Fibroblast of villous mesenchyme (primary cell): ENCODE measurements around the gene TTLL5. TPM values are rescaled to one million over a fixed set of nuclear protein-coding genes. Genes with fewer than 3 reads are reported as not detected.
"Not testable (repeated sequence)": the region's sequence is repeated elsewhere in the genome, so short reads cannot be mapped to it uniquely, and the experiment has no call there.

Experiments
- DNase-seq: peaks from one replicate; pipeline ENCODE4 v3.0.0-alpha.2; 2010; ENCODE audit warnings: low read depth
- H3K4me3 ChIP-seq: 2 replicates; pipeline ENCODE4 v1.5.1; 2011; ENCODE audit warnings: low read depth, mild to moderate bottlenecking, low read length
- total RNA-seq: library from RNA; depleted of rRNA; stranded (reverse); fragments of >200 nt; gene quantifications from 2 replicates; pipeline ENCODE4 v1.2.3, GENCODE V29; 2012
- TF ChIP-seq, protein P1 (sequence below): IDR thresholded peaks from 2 replicates; pipeline ENCODE4 v1.5.1; 2012; ENCODE audit warnings: low read depth, mild to moderate bottlenecking, low read length; ENCODE audit not compliant: insufficient read depth

Gene TTLL5
- total RNA-seq, 1 donor = 33.7 TPM

DNA sequence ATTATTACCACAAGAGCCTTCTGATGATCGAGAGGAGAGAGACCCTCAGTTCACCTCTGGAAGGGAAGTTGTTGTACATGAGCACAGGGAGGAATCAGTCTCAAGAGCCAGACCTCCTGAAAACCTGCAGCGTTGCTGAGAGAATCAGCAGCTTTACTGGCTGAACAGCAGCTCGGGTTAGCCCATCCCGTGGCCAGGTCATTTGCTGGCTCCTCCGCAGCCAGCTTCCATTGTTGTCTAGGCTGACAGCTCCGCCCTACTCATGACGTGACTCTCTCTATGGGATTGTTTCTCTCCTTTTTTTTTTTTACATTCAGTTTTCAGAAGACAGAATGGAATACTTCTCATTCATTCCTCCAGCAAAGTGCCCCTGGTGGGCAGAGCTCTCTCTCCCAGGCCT, 250.8 kb downstream of the TTLL5 start:
- TF ChIP-seq, protein P1, sequence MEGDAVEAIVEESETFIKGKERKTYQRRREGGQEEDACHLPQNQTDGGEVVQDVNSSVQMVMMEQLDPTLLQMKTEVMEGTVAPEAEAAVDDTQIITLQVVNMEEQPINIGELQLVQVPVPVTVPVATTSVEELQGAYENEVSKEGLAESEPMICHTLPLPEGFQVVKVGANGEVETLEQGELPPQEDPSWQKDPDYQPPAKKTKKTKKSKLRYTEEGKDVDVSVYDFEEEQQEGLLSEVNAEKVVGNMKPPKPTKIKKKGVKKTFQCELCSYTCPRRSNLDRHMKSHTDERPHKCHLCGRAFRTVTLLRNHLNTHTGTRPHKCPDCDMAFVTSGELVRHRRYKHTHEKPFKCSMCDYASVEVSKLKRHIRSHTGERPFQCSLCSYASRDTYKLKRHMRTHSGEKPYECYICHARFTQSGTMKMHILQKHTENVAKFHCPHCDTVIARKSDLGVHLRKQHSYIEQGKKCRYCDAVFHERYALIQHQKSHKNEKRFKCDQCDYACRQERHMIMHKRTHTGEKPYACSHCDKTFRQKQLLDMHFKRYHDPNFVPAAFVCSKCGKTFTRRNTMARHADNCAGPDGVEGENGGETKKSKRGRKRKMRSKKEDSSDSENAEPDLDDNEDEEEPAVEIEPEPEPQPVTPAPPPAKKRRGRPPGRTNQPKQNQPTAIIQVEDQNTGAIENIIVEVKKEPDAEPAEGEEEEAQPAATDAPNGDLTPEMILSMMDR = no peak
- H3K4me3 ChIP-seq = no peak overlapping the region
- DNase-seq = no peak

DNA sequence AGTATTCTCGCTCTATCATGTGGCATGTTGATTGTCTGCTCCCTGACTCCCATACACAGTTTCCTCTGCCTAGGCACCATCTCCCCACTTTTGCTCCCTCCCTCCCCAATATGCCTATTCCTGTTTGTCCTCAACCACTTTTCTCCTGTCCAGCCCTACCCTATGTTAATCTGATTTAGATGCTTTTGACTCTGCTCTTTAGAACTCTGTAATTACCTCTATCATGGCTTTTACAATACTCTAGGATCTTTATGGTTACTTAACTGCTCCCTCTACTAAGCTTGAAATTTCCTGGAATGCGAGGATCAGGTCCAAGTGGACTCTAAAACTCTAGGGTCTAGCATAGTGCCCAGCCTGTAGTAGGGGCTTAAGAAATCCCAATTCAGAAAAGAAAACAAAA, 252.1 kb downstream of the TTLL5 start:
- TF ChIP-seq, protein P1 = no peak
- no peak for DNase-seq
- no peak overlapping the region for H3K4me3 ChIP-seq

GRCh38 chr14:75915045-75915444, 254.0 kb downstream of the TTLL5 start:
- no peak for DNase-seq
- no peak overlapping the region for H3K4me3 ChIP-seq
- TF ChIP-seq, protein P1 = no peak

- TF ChIP-seq, protein P1 = no peak
- DNase-seq = no peak
- no peak overlapping the region for H3K4me3 ChIP-seq
Measured at GRCh38 chr14:75917322-75917945, 256.4 kb downstream of the TTLL5 start.

DNA sequence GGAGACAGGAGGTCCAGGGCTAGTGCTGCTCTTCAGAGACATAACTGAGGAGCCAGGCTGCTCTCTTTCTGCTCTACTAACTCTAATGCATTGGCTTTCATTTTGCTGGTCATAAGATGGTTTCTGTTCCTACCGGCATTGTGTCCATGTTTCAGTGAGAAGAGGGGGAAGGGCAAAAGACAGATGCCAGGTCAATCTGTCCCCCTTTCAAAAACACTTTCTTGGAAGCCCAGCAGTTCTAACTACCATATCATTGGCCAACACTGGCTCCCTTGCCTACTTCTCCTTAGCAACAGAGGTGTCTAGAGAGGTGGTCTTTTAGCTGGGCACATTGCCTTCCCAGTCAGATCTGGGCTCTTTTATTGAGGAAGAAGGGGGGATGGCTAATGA, 256.9 kb downstream of the TTLL5 start:
- TF ChIP-seq, protein P1 = no peak
- no peak overlapping the region for H3K4me3 ChIP-seq
- DNase-seq = no peak

DNA sequence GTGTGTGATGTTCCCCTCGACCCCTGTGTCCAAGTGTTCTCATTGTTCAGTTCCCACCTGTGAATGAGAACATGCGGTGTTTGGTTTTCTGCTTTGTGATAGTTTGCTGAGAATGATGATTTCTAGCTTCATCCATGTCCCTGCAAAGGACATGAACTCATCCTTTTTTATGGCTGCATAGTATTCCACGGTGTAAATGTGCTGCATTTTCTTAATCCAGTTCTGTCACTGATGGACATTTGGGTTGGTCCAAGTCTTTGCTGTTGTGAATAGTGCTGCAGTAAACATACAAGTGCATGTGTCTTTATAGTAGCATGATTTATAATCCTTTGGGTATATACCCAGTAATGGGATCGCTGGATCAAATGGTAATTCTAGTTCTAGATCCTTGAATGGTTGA, 259.4 kb downstream of the TTLL5 start:
- not testable (repeated sequence) for DNase-seq, H3K4me3 ChIP-seq

- not testable (repeated sequence) for H3K4me3 ChIP-seq, DNase-seq
Measured at GRCh38 chr14:75925141-75925840, 264.2 kb downstream of the TTLL5 start.
